ENCODE results near the gene SDK1.

The SDK1 gene

GRCh38 chr7:4054158-4054557, 753.1 kb downstream of the SDK1 start:
- no peak overlapping the region for H2BK120ac ChIP-seq (ENCODE audit: low read depth, low read length)
- H4K91ac ChIP-seq (ENCODE audit: low read length): no peak overlapping the region
- H2AK5ac ChIP-seq (ENCODE audit: low read length, severe bottlenecking): no peak overlapping the region
- H4K8ac ChIP-seq (ENCODE audit: low read length): no peak overlapping the region
- H3K27me3 ChIP-seq (ENCODE audit: control insufficient read depth in 1 of 2, insufficient read depth in 1 of 2, low read length in 2 of 2): no peaks in the 10 kb centered on the region
- no peak overlapping the region for H3K4me3 ChIP-seq (ENCODE audit: insufficient read depth in 1 of 2, low read depth in 1 of 2, low read length in 2 of 2)
- no peak overlapping the region for H2BK5ac ChIP-seq (ENCODE audit: low read depth, low read length, poor library complexity, severe bottlenecking)
- no peak overlapping the region for H3K4ac ChIP-seq (ENCODE audit: low read depth in 1 of 2, low read length in 2 of 2)
- no peaks in the 10 kb centered on the region for H3K79me1 ChIP-seq (replicated peaks; ENCODE audit: low read length, poor library complexity, severe bottlenecking)
- H3K4me1 ChIP-seq (ENCODE audit: control insufficient read depth, insufficient read depth, low read depth, low read length): peaks cover 4% of the 10 kb centered on the region
- no peak overlapping the region for H2BK12ac ChIP-seq (ENCODE audit: low read length in 2 of 2)
- no peak overlapping the region for H2AFZ ChIP-seq (ENCODE audit: low read depth, low read length)
- H3K36me3 ChIP-seq (ENCODE audit: control insufficient read depth in 1 of 2, insufficient read depth in 2 of 2, low read depth in 1 of 2, low read length in 2 of 2): peaks cover 0 to 15% of the 10 kb centered on the region in 2 experiments
- H3K18ac ChIP-seq (ENCODE audit: low read depth in 1 of 2, low read length in 2 of 2): no peak overlapping the region
- H3K27ac ChIP-seq (ENCODE audit: low read length, poor library complexity, severe bottlenecking): no peak overlapping the region
- H3K9ac ChIP-seq (ENCODE audit: low read length): no peak overlapping the region
- 100% methylated on average over 5 of the region's 6 CpGs for WGBS
- H2BK15ac ChIP-seq (ENCODE audit: low read depth, poor library complexity, severe bottlenecking): no peak overlapping the region
- no peak overlapping the region for H3K23ac ChIP-seq (ENCODE audit: low read length in 2 of 2)
- H3K9me3 ChIP-seq (ENCODE audit: control insufficient read depth, low read length): peaks cover 9% of the 10 kb centered on the region
- no peak overlapping the region for H3K4me2 ChIP-seq (ENCODE audit: low read length, poor library complexity, severe bottlenecking)
- no peak for DNase-seq
- no peak overlapping the region for H3K14ac ChIP-seq (ENCODE audit: low read length in 2 of 2)

GRCh38 chr7:4056552-4057288, 755.7 kb downstream of the SDK1 start:
- no peak overlapping the region for H2AFZ ChIP-seq (ENCODE audit: low read depth, low read length)
- no peak overlapping the region for H4K91ac ChIP-seq (ENCODE audit: low read length)
- H2BK5ac ChIP-seq (ENCODE audit: low read depth, low read length, poor library complexity, severe bottlenecking): no peak overlapping the region
- H3K4me3 ChIP-seq (ENCODE audit: insufficient read depth in 1 of 2, low read depth in 1 of 2, low read length in 2 of 2): no peak overlapping the region
- H3K4ac ChIP-seq (ENCODE audit: low read depth in 1 of 2, low read length in 2 of 2): no peak overlapping the region
- no peak overlapping the region for H3K18ac ChIP-seq (ENCODE audit: low read depth in 1 of 2, low read length in 2 of 2)
- H3K27me3 ChIP-seq (ENCODE audit: control insufficient read depth in 1 of 2, insufficient read depth in 1 of 2, low read length in 2 of 2): no peaks in the 10 kb centered on the region
- H2BK12ac ChIP-seq (ENCODE audit: low read length in 2 of 2): no peak overlapping the region
- H3K4me1 ChIP-seq (ENCODE audit: control insufficient read depth, insufficient read depth, low read depth, low read length): peaks cover 4% of the 10 kb centered on the region
- H2AK5ac ChIP-seq (ENCODE audit: low read length, severe bottlenecking): no peak overlapping the region
- no peak overlapping the region for H3K23ac ChIP-seq (ENCODE audit: low read length in 2 of 2)
- peaks cover 13% of the 10 kb centered on the region for H3K9me3 ChIP-seq (ENCODE audit: control insufficient read depth, low read length)
- H4K8ac ChIP-seq (ENCODE audit: low read length): no peak overlapping the region
- H2BK15ac ChIP-seq (ENCODE audit: low read depth, poor library complexity, severe bottlenecking): no peak overlapping the region
- H3K14ac ChIP-seq (ENCODE audit: low read length in 2 of 2): no peak overlapping the region
- no peak overlapping the region for H2BK120ac ChIP-seq (ENCODE audit: low read depth, low read length)
- H3K79me1 ChIP-seq (replicated peaks; ENCODE audit: low read length, poor library complexity, severe bottlenecking): no peaks in the 10 kb centered on the region
- no peak overlapping the region for H3K27ac ChIP-seq (ENCODE audit: low read length, poor library complexity, severe bottlenecking)
- WGBS: 94% methylated on average over 17 of the region's 19 CpGs
- H3K9ac ChIP-seq (ENCODE audit: low read length): no peak overlapping the region
- no peak for DNase-seq
- H3K36me3 ChIP-seq (ENCODE audit: control insufficient read depth in 1 of 2, insufficient read depth in 2 of 2, low read depth in 1 of 2, low read length in 2 of 2): peaks cover 0 to 13% of the 10 kb centered on the region in 2 experiments
- H3K4me2 ChIP-seq (ENCODE audit: low read length, poor library complexity, severe bottlenecking): no peak overlapping the region

GRCh38 chr7:4057289-4057616, 756.2 kb downstream of the SDK1 start:
- H2AFZ ChIP-seq (ENCODE audit: low read depth, low read length): no peak overlapping the region
- H2BK15ac ChIP-seq (ENCODE audit: low read depth, poor library complexity, severe bottlenecking): no peak overlapping the region
- WGBS: 79% methylated on average over 1 of the region's 1 CpG

GRCh38 chr7:4058158-4058557, 757.1 kb downstream of the SDK1 start:
- no peak overlapping the region for H3K14ac ChIP-seq (ENCODE audit: low read length in 2 of 2)
- H3K36me3 ChIP-seq (ENCODE audit: control insufficient read depth in 1 of 2, insufficient read depth in 2 of 2, low read depth in 1 of 2, low read length in 2 of 2): peaks cover 0 to 11% of the 10 kb centered on the region in 2 experiments
- no peak overlapping the region for H4K91ac ChIP-seq (ENCODE audit: low read length)
- H2BK5ac ChIP-seq (ENCODE audit: low read depth, low read length, poor library complexity, severe bottlenecking): no peak overlapping the region
- H3K4me1 ChIP-seq (ENCODE audit: control insufficient read depth, insufficient read depth, low read depth, low read length): peaks cover 4% of the 10 kb centered on the region
- no peak overlapping the region for H3K18ac ChIP-seq (ENCODE audit: low read depth in 1 of 2, low read length in 2 of 2)
- H3K4ac ChIP-seq (ENCODE audit: low read depth in 1 of 2, low read length in 2 of 2): no peak overlapping the region
- peaks cover 16% of the 10 kb centered on the region for H3K9me3 ChIP-seq (ENCODE audit: control insufficient read depth, low read length)
- no peaks in the 10 kb centered on the region for H3K79me1 ChIP-seq (replicated peaks; ENCODE audit: low read length, poor library complexity, severe bottlenecking)
- DNase-seq: no peak
- H4K8ac ChIP-seq (ENCODE audit: low read length): no peak overlapping the region
- no peak overlapping the region for H2BK12ac ChIP-seq (ENCODE audit: low read length in 2 of 2)
- no peak overlapping the region for H3K27ac ChIP-seq (ENCODE audit: low read length, poor library complexity, severe bottlenecking)
- no peak overlapping the region for H3K4me3 ChIP-seq (ENCODE audit: insufficient read depth in 1 of 2, low read depth in 1 of 2, low read length in 2 of 2)
- no peak overlapping the region for H3K4me2 ChIP-seq (ENCODE audit: low read length, poor library complexity, severe bottlenecking)
- 86% methylated on average over 1 of the region's 1 CpG for WGBS
- no peak overlapping the region for H2AK5ac ChIP-seq (ENCODE audit: low read length, severe bottlenecking)
- H2BK15ac ChIP-seq (ENCODE audit: low read depth, poor library complexity, severe bottlenecking): no peak overlapping the region
- H3K23ac ChIP-seq (ENCODE audit: low read length in 2 of 2): no peak overlapping the region
- H3K9ac ChIP-seq (ENCODE audit: low read length): no peak overlapping the region
- H2BK120ac ChIP-seq (ENCODE audit: low read depth, low read length): no peak overlapping the region
- H2AFZ ChIP-seq (ENCODE audit: low read depth, low read length): no peak overlapping the region
- no peaks in the 10 kb centered on the region for H3K27me3 ChIP-seq (ENCODE audit: control insufficient read depth in 1 of 2, insufficient read depth in 1 of 2, low read length in 2 of 2)

More at GRCh38 chr7:4057289-4057616, 756.2 kb downstream of the SDK1 start:
- Histone ChIP-seq H2AK5ac (ENCODE audit: low read length, severe bottlenecking) (no peak overlapping the region), H3K9me3 (ENCODE audit: control insufficient read depth, low read length) (peaks cover 13% of the 10 kb centered on the region), H2BK5ac (ENCODE audit: low read depth, low read length, poor library complexity, severe bottlenecking) (no peak overlapping the region), H3K27ac (ENCODE audit: low read length, poor library complexity, severe bottlenecking) (no peak overlapping the region), H3K27me3 (ENCODE audit: control insufficient read depth in 1 of 2, insufficient read depth in 1 of 2, low read length in 2 of 2) (no peaks in the 10 kb centered on the region), H3K4ac (ENCODE audit: low read depth in 1 of 2, low read length in 2 of 2) (no peak overlapping the region), H3K18ac (ENCODE audit: low read depth in 1 of 2, low read length in 2 of 2) (no peak overlapping the region), H4K91ac (ENCODE audit: low read length) (no peak overlapping the region), H3K23ac (ENCODE audit: low read length in 2 of 2) (no peak overlapping the region), H3K9ac (ENCODE audit: low read length) (no peak overlapping the region), H3K36me3 (ENCODE audit: control insufficient read depth in 1 of 2, insufficient read depth in 2 of 2, low read depth in 1 of 2, low read length in 2 of 2) (peaks cover 0 to 11% of the 10 kb centered on the region in 2 experiments), H2BK12ac (ENCODE audit: low read length in 2 of 2) (no peak overlapping the region), H4K8ac (ENCODE audit: low read length) (no peak overlapping the region), H3K79me1 (replicated peaks; ENCODE audit: low read length, poor library complexity, severe bottlenecking) (no peaks in the 10 kb centered on the region), H3K4me1 (ENCODE audit: control insufficient read depth, insufficient read depth, low read depth, low read length) (peaks cover 4% of the 10 kb centered on the region), H3K14ac (ENCODE audit: low read length in 2 of 2) (peak overlapping the region in 1 of 2 experiments; percentile 58), H2BK120ac (ENCODE audit: low read depth, low read length) (no peak overlapping the region), H3K4me2 (ENCODE audit: low read length, poor library complexity, severe bottlenecking) (no peak overlapping the region), H3K4me3 (ENCODE audit: insufficient read depth in 1 of 2, low read depth in 1 of 2, low read length in 2 of 2) (peak overlapping the region in 1 of 2 experiments; percentile 7)
- DNase-seq: no peak

All from mesenchymal stem cell (in vitro differentiated cells and primary cell).